ENCODE measurements around the gene PRR12.
A peak's percentile ranks its signal among the peaks of the same experiment; 100 is the strongest.

The PRR12 gene

DNA sequence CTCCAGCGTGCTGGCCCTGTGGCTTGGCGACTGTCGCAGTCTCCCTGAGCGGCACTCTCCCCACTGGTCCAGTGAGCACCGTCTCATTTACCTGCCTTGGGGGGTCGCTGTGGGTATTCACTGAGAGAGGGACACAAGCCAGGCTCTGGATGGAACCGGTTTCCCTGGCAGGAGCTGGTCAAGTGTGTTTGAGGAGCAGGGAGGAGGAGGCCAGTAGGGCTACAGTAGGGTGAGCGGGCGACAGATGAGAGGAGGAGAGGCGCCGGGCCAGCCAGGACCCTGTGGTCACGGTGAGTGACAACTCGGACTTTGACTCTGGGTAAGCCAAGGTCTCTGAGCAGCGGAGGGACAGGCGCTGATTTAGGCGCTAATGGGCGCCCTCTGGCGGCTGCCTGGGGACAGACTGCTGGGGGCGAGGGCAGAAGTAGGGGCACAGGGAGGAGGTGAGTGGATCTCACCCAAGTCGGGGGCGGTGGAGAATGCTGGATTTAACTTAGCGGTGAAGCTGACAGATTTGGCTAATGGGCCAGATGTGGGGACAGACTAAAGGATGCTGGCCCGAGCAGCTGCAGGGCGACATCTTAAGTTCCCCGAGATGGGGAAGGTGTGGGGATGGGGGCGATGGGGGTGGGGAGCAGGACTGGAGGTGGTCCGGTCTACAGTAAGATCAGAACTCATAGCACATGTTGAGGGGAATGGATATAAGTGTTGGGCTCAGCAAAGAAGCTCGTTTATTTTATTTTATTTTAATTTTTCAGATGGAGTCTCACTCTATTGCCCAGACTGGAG lies 81.3 kb downstream of the PRR12 start:
- Mint-ChIP-seq H3K9me3 (no peaks in the 10 kb centered on the region), H3K36me3 (peaks cover 17 to 33% of the 10 kb centered on the region in 2 donors), H3K27ac (peak overlapping the region; percentile 31), H3K4me3 (peak overlapping the region in 1 of 2 donors; percentile 14), H3K27me3 (no peaks in the 10 kb centered on the region), H3K4me1 (peaks cover 22 to 28% of the 10 kb centered on the region in 2 donors)
- ATAC-seq (replicated peaks) (peak in 1 of 2 donors; percentile 20), DNase-seq (peak; percentile 64)

Data from stimulated activated naive B cell treated with anti-CD40 and anti-IgM and Interleukin-4, amounts not matched to agents 10 μg/mL and 1 μg/mL and 100 μg/mL, for 72 hours (primary cell).